ENCODE measurements around the gene PDGFRA. TPM values are rescaled to one million over a fixed set of nuclear protein-coding genes. Genes with fewer than 3 reads are reported as not detected.
A peak's percentile ranks its signal among the peaks of the same experiment; 100 is the strongest.

The PDGFRA gene
- total and polyA plus RNA-seq, 2 donors = 9.2 to 10.0 TPM

DNA sequence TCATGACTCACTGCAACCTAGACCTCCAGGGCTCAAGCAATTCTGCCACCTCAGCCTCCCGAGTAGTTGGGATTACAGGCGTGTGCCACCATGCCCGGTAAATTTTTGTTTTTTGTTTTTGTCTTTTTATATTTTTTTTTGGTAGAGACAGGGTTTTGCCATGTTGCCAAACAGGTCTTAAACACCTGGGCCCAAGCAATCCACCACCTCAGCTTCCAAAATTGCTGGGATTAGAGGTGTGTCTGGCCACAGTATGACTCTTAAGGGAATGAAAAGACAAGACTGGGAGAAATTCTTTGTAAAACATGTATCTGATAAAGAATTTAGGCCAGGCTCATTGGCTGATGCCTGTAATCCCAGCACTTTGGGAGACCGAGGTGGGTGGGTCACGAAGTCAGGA lies 29.2 kb upstream of the PDGFRA start:
- Histone ChIP-seq H3K36me3 (ENCODE audit: control insufficient read depth in 2 of 2, insufficient read depth in 2 of 2, low read length in 1 of 2) (no peaks in the 10 kb centered on the region), H3K27ac (ENCODE audit: low read depth in 1 of 2, low read length in 1 of 2) (no peak overlapping the region), H3K4me3 (ENCODE audit: low read length in 2 of 2) (no peak overlapping the region), H3K27me3 (ENCODE audit: control insufficient read depth in 2 of 2, insufficient read depth in 1 of 2, low read length in 1 of 2) (no peaks in the 10 kb centered on the region), H3K9me3 (ENCODE audit: control insufficient read depth in 2 of 2, insufficient read depth in 1 of 2, low read length in 1 of 2) (no peaks in the 10 kb centered on the region), H3K4me1 (ENCODE audit: control insufficient read depth in 2 of 2, insufficient read depth in 2 of 2, low read length in 2 of 2) (no peaks in the 10 kb centered on the region)
- DNase-seq (ENCODE audit: low read depth in 6 of 9, low spot score in 9 of 9) = no peak
- 97% methylated on average over 5 of the region's 5 CpGs for WGBS

DNA sequence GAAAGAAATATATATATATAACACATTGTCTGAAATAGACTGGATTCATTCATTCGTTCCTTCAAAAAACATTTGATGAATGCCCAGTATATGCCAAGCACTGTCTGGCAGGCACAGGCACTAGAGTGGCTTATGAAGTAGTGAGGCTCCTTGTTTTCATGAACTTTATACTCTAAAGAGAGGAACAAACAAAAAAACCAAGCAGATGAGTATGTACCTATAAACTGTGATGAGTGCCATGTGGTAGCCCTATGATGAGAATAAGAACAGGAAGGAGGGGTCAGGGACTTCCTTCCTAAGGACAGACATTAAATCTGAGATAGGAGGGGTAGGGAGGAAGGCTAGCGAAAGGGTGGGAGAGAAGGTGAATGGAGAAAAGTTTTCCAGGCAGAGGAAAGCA lies 19.5 kb upstream of the PDGFRA start:
- H3K4me3 ChIP-seq (ENCODE audit: low read length in 2 of 2) = no peak overlapping the region
- WGBS = 93% methylated on average over 2 of the region's 2 CpGs
- DNase-seq (ENCODE audit: low read depth in 6 of 9, low spot score in 9 of 9) = no peak
- no peaks in the 10 kb centered on the region for H3K4me1 ChIP-seq (ENCODE audit: control insufficient read depth in 2 of 2, insufficient read depth in 2 of 2, low read length in 2 of 2)
- H3K27me3 ChIP-seq (ENCODE audit: control insufficient read depth in 2 of 2, insufficient read depth in 1 of 2, low read length in 1 of 2) = peaks cover 0 to 4% of the 10 kb centered on the region in 2 donors
- no peaks in the 10 kb centered on the region for H3K9me3 ChIP-seq (ENCODE audit: control insufficient read depth in 2 of 2, insufficient read depth in 1 of 2, low read length in 1 of 2)
- no peak overlapping the region for H3K27ac ChIP-seq (ENCODE audit: low read depth in 1 of 2, low read length in 1 of 2)
- H3K36me3 ChIP-seq (ENCODE audit: control insufficient read depth in 2 of 2, insufficient read depth in 2 of 2, low read length in 1 of 2) = no peaks in the 10 kb centered on the region

DNA sequence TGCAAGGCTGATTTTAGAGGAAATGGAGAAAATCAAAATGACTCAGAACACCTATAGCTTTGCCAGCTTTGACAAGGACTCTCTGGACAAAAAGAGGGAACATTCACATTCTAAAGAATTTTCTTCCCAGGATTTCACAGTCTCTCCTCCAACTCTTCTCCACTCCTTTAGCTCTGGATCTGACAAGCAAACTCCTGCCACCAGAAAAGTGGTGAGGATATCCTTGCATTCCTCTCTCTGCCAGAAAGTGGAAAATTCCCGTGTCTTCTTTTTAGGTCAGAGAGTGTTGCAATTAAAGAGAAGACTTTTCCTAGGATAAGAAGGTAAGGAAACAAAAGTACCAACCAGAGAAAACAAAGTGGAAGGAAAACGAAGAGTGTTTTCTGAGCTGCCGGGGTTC lies 16.1 kb upstream of the PDGFRA start:
- no peak for DNase-seq (ENCODE audit: low read depth in 6 of 9, low spot score in 9 of 9)
- Histone ChIP-seq H3K4me1 (ENCODE audit: control insufficient read depth in 2 of 2, insufficient read depth in 2 of 2, low read length in 2 of 2) (peaks cover 0 to 7% of the 10 kb centered on the region in 2 donors), H3K27me3 (ENCODE audit: control insufficient read depth in 2 of 2, insufficient read depth in 1 of 2, low read length in 1 of 2) (peaks cover under 1 to 17% of the 10 kb centered on the region in 2 donors), H3K9me3 (ENCODE audit: control insufficient read depth in 2 of 2, insufficient read depth in 1 of 2, low read length in 1 of 2) (no peaks in the 10 kb centered on the region), H3K4me3 (ENCODE audit: low read length in 2 of 2) (no peak overlapping the region), H3K36me3 (ENCODE audit: control insufficient read depth in 2 of 2, insufficient read depth in 2 of 2, low read length in 1 of 2) (no peaks in the 10 kb centered on the region), H3K27ac (ENCODE audit: low read depth in 1 of 2, low read length in 1 of 2) (no peak overlapping the region)
- 87% methylated on average over 3 of the region's 3 CpGs for WGBS

DNA sequence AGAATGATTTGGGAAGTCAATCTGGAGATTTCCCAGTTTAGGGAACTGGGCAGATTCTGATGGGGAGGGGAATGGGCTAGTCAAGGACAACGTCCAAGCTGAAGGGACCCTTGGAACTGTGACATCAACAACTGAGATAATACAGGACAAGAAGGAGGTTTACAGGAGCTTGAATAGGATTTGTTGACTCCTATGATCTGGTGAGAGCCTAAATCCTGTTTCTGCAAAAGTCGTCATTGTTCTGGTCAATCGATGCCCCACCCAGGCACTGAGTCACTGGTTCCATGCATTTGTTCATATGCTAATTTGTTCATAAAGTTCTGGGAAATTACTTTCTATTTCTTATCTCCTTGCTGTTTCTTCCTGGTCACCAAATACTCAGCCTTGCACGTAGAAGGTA lies 15.3 kb upstream of the PDGFRA start:
- no peak overlapping the region for H3K4me3 ChIP-seq (ENCODE audit: low read length in 2 of 2)
- H3K27me3 ChIP-seq (ENCODE audit: control insufficient read depth in 2 of 2, insufficient read depth in 1 of 2, low read length in 1 of 2) = peaks cover 8 to 23% of the 10 kb centered on the region in 2 donors
- peaks cover 0 to 8% of the 10 kb centered on the region in 2 donors for H3K4me1 ChIP-seq (ENCODE audit: control insufficient read depth in 2 of 2, insufficient read depth in 2 of 2, low read length in 2 of 2)
- H3K36me3 ChIP-seq (ENCODE audit: control insufficient read depth in 2 of 2, insufficient read depth in 2 of 2, low read length in 1 of 2) = no peaks in the 10 kb centered on the region
- H3K9me3 ChIP-seq (ENCODE audit: control insufficient read depth in 2 of 2, insufficient read depth in 1 of 2, low read length in 1 of 2) = no peaks in the 10 kb centered on the region
- no peak overlapping the region for H3K27ac ChIP-seq (ENCODE audit: low read depth in 1 of 2, low read length in 1 of 2)
- no peak for DNase-seq (ENCODE audit: low read depth in 6 of 9, low spot score in 9 of 9)
- WGBS = 87% methylated on average over 4 of the region's 4 CpGs

DNA sequence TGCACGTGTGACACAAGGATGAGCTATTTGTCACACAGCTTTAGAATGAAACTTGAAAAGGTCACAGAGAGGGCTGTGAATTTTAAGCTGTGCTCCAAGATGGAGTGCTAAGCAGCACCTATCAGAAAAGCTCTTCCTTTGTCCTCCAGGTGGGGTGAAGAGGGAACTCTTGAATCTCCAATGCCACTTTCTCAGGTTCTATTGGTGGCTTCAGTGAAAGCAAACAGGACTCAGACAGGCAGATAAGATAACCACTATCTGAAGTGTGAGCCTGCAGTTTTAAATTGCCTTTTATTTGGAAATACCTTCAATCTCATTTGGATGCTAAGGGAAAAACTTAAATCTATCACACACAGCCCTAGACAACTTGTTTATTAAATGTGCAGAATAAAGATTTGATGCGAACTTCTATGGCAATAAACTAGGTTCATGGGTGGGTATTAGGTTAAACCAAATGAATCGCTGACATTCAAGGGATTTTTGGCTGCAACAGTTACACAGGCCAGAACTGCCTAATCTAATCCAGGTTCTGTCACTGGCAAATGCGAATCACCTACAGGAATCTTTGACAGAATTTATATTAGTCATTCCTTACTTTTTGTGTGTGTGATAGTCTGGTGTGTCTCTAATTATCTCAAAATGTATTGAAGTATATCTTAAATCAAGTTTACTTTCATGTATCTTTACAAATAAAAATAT lies 13.6 kb upstream of the PDGFRA start:
- Histone ChIP-seq H3K27me3 (ENCODE audit: control insufficient read depth in 2 of 2, insufficient read depth in 1 of 2, low read length in 1 of 2) (peaks cover 8 to 30% of the 10 kb centered on the region in 2 donors), H3K9me3 (ENCODE audit: control insufficient read depth in 2 of 2, insufficient read depth in 1 of 2, low read length in 1 of 2) (no peaks in the 10 kb centered on the region), H3K27ac (ENCODE audit: low read depth in 1 of 2, low read length in 1 of 2) (no peak overlapping the region), H3K36me3 (ENCODE audit: control insufficient read depth in 2 of 2, insufficient read depth in 2 of 2, low read length in 1 of 2) (no peaks in the 10 kb centered on the region), H3K4me1 (ENCODE audit: control insufficient read depth in 2 of 2, insufficient read depth in 2 of 2, low read length in 2 of 2) (peaks cover 0 to 8% of the 10 kb centered on the region in 2 donors), H3K4me3 (ENCODE audit: low read length in 2 of 2) (no peak overlapping the region)
- 94% methylated on average over 4 of the region's 4 CpGs for WGBS
- no peak for DNase-seq (ENCODE audit: low read depth in 6 of 9, low spot score in 9 of 9)

DNA sequence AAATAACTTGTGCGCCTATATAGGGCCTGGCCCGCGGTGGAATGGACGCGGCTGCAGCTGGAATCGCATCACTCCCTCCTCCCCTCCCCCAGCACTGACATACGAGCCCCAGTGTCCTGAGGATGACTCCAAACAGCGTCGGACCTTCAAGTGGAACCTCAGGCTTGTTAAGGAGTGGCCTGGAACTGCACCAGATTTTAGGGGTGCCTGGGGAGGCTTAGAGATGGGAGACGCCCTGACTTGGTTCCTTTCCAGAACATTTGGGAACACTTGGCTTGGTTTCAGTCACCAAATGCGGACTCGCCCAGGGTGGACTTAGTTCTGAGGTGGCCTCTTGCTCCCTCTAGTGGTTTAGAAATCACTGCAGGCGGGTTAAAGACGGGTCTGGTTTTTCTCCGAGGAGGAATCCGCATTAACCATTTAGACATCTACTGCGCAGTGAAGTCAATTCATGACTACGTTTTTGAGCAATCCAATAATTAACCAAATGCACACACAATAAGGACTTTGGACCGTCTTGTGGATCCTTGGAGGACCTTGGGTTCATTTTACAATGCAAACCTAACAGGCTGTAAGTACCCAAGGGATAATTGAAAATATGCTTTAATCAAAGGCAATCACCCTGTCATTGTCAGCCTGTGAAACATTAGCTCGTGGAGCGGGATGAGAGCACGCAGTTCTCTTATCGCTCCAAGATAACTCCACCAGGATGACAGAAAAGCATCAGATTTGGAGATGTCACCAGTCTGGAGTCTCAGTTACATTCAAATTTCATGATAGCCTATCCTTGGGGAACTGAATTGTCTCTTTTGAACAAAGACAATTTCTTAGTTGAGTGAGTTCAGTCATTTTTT lies 11.2 kb upstream of the PDGFRA start:
- peak overlapping the region in 1 of 2 donors; percentile 23 for H3K4me3 ChIP-seq (ENCODE audit: low read length in 2 of 2)
- peaks cover 0 to 8% of the 10 kb centered on the region in 2 donors for H3K4me1 ChIP-seq (ENCODE audit: control insufficient read depth in 2 of 2, insufficient read depth in 2 of 2, low read length in 2 of 2)
- peaks cover 8 to 40% of the 10 kb centered on the region in 2 donors for H3K27me3 ChIP-seq (ENCODE audit: control insufficient read depth in 2 of 2, insufficient read depth in 1 of 2, low read length in 1 of 2)
- DNase-seq (ENCODE audit: low read depth in 6 of 9, low spot score in 9 of 9) = peak; percentile 49 to 82 (median 63)
- no peaks in the 10 kb centered on the region for H3K9me3 ChIP-seq (ENCODE audit: control insufficient read depth in 2 of 2, insufficient read depth in 1 of 2, low read length in 1 of 2)
- no peaks in the 10 kb centered on the region for H3K36me3 ChIP-seq (ENCODE audit: control insufficient read depth in 2 of 2, insufficient read depth in 2 of 2, low read length in 1 of 2)
- WGBS = 4% methylated on average over 23 of the region's 23 CpGs
- H3K27ac ChIP-seq (ENCODE audit: low read depth in 1 of 2, low read length in 1 of 2) = no peak overlapping the region

DNA sequence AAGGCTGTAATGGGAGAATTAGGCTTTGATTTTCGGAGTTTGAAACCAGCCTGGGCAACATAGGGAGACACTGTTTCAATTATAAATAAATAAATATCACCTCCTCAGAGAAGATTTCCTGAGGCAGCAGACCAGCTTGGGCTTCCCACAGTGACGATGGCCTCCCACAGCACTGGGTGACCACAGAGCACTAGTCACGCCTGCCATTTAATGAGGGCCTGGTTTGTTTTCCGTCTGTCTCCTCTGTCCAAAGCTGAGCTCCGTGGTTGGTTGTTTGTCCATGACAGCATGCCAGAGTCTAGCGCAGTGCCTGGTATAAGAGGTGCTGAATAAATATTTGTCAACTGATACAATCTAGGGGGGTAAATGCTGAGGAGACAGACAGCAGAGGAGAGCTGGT lies 10.4 kb upstream of the PDGFRA start:
- no peak overlapping the region for H3K27ac ChIP-seq (ENCODE audit: low read depth in 1 of 2, low read length in 1 of 2)
- no peaks in the 10 kb centered on the region for H3K9me3 ChIP-seq (ENCODE audit: control insufficient read depth in 2 of 2, insufficient read depth in 1 of 2, low read length in 1 of 2)
- H3K4me3 ChIP-seq (ENCODE audit: low read length in 2 of 2) = no peak overlapping the region
- H3K36me3 ChIP-seq (ENCODE audit: control insufficient read depth in 2 of 2, insufficient read depth in 2 of 2, low read length in 1 of 2) = no peaks in the 10 kb centered on the region
- DNase-seq (ENCODE audit: low read depth in 6 of 9, low spot score in 9 of 9) = no peak
- 94% methylated on average over 6 of the region's 6 CpGs for WGBS
- peaks cover 0 to 8% of the 10 kb centered on the region in 2 donors for H3K4me1 ChIP-seq (ENCODE audit: control insufficient read depth in 2 of 2, insufficient read depth in 2 of 2, low read length in 2 of 2)
- peaks cover 8 to 48% of the 10 kb centered on the region in 2 donors for H3K27me3 ChIP-seq (ENCODE audit: control insufficient read depth in 2 of 2, insufficient read depth in 1 of 2, low read length in 1 of 2)

DNA sequence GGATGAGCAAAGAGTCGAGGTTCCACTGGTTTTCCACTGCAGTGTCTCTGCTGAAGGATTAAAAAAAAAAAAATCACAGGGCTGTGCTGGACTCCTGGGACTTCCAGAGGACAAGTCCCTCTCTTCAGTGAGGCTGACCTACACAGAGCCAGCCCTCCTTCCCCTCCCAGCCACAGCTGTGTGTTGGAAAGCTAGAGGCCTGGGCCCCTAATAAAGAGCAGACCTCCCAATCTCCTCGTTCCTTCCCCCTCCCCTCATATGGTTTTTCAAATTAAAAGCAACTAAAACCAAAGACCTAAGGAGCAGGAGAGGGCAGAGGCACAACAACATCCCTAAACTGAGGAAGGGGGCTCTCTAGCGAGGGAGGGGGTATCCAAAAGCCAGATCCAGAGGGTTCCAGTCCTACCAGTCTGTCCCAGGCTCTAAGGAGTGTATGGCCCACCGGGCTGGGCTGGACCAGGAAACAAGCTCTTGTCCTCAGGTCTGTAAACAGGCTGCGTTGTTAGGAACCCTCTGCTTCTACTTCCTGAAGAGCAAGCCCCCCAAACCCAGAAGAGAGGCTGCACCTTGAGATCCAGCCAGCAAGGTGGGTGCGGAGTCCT lies 4.0 kb upstream of the PDGFRA start:
- H3K36me3 ChIP-seq (ENCODE audit: control insufficient read depth in 2 of 2, insufficient read depth in 2 of 2, low read length in 1 of 2) = no peaks in the 10 kb centered on the region
- no peak for DNase-seq (ENCODE audit: low read depth in 6 of 9, low spot score in 9 of 9)
- peaks cover 0 to 10% of the 10 kb centered on the region in 2 donors for H3K9me3 ChIP-seq (ENCODE audit: control insufficient read depth in 2 of 2, insufficient read depth in 1 of 2, low read length in 1 of 2)
- no peak overlapping the region for H3K4me3 ChIP-seq (ENCODE audit: low read length in 2 of 2)
- H3K4me1 ChIP-seq (ENCODE audit: control insufficient read depth in 2 of 2, insufficient read depth in 2 of 2, low read length in 2 of 2) = peaks cover 3 to 26% of the 10 kb centered on the region in 2 donors
- WGBS = 56% methylated on average over 6 of the region's 6 CpGs
- peaks cover 59 to 82% of the 10 kb centered on the region in 2 donors for H3K27me3 ChIP-seq (ENCODE audit: control insufficient read depth in 2 of 2, insufficient read depth in 1 of 2, low read length in 1 of 2)
- H3K27ac ChIP-seq (ENCODE audit: low read depth in 1 of 2, low read length in 1 of 2) = no peak overlapping the region

Data from thymus (tissue), 11 donors.